VCaP (cell line): ENCODE measurements around the gene PCNX2.

Source experiments
- H3K27ac ChIP-seq: fragments of 450-650 bp; 2 replicates; pipeline ENCODE4 v1.5.1; 2017
- CTCF ChIP-seq: fragments of 450-650 bp; conservative IDR thresholded peaks from 2 replicates; pipeline ENCODE4 v1.5.1; 2017; ENCODE audit warnings: mild to moderate bottlenecking, moderate library complexity

PCNX2 gene

GRCh38 chr1:233293556-233294446 lies 1.7 kb downstream of the PCNX2 start:
- no peak overlapping the region for H3K27ac ChIP-seq
- no peak for TF ChIP-seq CTCF

GRCh38 chr1:233290396-233291034 lies 5.0 kb downstream of the PCNX2 start:
- TF ChIP-seq CTCF: no peak
- H3K27ac ChIP-seq: no peak overlapping the region

GRCh38 chr1:233289676-233290075 lies 5.8 kb downstream of the PCNX2 start:
- no peak overlapping the region for H3K27ac ChIP-seq

GRCh38 chr1:233282582-233282886 lies 13.0 kb downstream of the PCNX2 start:
- no peak overlapping the region for H3K27ac ChIP-seq
- no peak for TF ChIP-seq CTCF

More at GRCh38 chr1:233289676-233290075, 5.8 kb downstream of the PCNX2 start:
- TF ChIP-seq CTCF: no peak

- H3K27ac ChIP-seq: no peak overlapping the region
- no peak for TF ChIP-seq CTCF
These were observed 13.6 kb downstream of the PCNX2 start for GRCh38 chr1:233281711-233282581.

GRCh38 chr1:233279971-233280370 lies 15.6 kb downstream of the PCNX2 start:
- H3K27ac ChIP-seq: no peak overlapping the region
- no peak for TF ChIP-seq CTCF

- no peak overlapping the region for H3K27ac ChIP-seq
- TF ChIP-seq CTCF: no peak
These were observed 16.9 kb downstream of the PCNX2 start for GRCh38 chr1:233278631-233279030.
